Measurements from ENCODE around the gene ZNF536. TPM values are rescaled to one million over a fixed set of nuclear protein-coding genes. Genes with fewer than 3 reads are reported as not detected.
"Not testable (repeated sequence)": the region's sequence is repeated elsewhere in the genome, so short reads cannot be mapped to it uniquely, and the experiment has no call there.

ZNF536 gene
- total RNA-seq, 4 donors from 2014 or later: 4.3 to 7.6 (median 5.5) TPM

DNA sequence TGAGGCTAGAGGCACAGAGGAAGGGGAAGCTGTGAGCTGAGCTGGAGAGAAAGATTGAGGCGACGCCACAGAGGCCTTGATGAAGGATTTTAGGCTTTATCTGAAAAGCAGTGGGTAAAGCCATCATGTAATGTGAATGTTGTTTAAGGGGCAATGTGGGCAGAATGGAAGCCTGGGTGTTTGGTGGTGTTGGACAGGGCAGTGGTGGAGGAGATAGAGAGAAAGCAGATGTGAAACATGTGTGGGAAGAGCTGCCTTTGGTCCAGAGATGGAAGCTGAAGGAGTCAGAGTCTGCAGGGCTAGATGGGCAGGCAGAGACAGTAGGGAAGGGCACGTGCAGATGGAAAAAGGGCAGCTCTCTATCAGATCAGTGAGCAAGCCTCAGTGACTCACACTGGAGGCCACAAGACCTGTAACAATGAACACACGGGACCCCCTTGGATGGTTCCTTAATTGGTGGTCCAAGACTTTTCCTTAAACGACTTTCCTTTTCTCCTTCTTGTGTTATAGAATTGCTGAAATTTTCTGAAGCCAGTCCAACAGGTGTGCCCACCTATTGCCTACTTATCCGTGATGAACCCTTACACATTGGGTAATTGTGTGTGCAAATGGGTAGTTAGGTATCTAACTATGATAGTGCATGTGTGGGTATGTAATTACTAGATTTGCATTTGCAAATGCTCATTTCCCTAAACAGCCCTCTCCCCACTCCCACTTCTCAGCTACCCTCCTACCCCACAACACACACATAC, 21.7 kb downstream of the ZNF536 start:
- Histone ChIP-seq H3K27me3 (peaks cover 12% of the 10 kb centered on the region), H3K4me1 (no peaks in the 10 kb centered on the region), H3K4me3 (no peak overlapping the region), H3K9me3 (no peaks in the 10 kb centered on the region), H3K36me3 (no peaks in the 10 kb centered on the region), H3K27ac (no peak overlapping the region)
- WGBS, 2 donors (ENCODE audit: low coverage in 1 of 2): 66 to 77% methylated on average over 4 to 6 of the region's 6 CpGs
- no peak for TF ChIP-seq EP300 (IDR thresholded peaks at IDR 0.05)
- ATAC-seq: no peak

DNA sequence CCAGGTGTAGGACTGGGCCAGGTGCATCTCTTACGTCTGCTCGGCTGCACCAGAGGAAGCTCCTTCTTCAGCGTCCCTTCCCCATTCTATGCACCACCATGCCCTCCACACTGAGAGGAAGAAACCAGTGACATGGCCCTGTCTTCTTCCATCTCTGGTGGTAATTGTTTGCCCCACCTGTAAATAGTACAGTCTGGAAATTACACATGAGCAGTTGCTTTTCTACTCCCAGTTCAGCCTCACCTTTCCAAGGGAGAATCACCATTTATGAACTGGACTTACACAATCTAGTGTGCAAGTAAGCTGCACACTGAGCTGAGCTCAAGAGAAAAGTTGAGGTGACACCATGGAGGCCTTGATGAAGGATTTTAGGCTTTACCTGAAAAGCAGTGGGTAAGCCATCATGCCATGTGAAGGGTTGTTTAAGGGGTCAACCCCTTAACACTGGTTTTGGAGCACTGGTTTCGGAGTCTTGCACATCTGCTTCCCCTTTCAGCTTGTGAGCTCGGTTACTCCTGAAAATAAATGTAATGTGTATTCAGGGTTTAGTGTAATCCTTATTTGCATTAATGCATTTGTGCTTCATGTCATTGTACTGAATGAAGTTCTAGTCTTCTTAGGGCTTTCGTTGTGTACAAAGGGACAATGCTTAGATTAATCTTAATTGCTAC, 22.4 kb downstream of the ZNF536 start:
- TF ChIP-seq POLR2AphosphoS5 (IDR thresholded peaks at IDR 0.05) (no peak), POLR2A (IDR thresholded peaks at IDR 0.05) (no peak), EP300 (IDR thresholded peaks at IDR 0.05) (no peak)
- TF ChIP-seq, protein P1, sequence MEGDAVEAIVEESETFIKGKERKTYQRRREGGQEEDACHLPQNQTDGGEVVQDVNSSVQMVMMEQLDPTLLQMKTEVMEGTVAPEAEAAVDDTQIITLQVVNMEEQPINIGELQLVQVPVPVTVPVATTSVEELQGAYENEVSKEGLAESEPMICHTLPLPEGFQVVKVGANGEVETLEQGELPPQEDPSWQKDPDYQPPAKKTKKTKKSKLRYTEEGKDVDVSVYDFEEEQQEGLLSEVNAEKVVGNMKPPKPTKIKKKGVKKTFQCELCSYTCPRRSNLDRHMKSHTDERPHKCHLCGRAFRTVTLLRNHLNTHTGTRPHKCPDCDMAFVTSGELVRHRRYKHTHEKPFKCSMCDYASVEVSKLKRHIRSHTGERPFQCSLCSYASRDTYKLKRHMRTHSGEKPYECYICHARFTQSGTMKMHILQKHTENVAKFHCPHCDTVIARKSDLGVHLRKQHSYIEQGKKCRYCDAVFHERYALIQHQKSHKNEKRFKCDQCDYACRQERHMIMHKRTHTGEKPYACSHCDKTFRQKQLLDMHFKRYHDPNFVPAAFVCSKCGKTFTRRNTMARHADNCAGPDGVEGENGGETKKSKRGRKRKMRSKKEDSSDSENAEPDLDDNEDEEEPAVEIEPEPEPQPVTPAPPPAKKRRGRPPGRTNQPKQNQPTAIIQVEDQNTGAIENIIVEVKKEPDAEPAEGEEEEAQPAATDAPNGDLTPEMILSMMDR (IDR thresholded peaks at IDR 0.05): no peak
- Histone ChIP-seq H3K36me3 (no peaks in the 10 kb centered on the region), H3K27me3 (peaks cover 7% of the 10 kb centered on the region), H3K27ac (no peak overlapping the region), H3K4me3 (no peak overlapping the region), H3K4me1 (no peaks in the 10 kb centered on the region), H3K9me3 (no peaks in the 10 kb centered on the region)
- ATAC-seq: no peak
- WGBS, 2 donors (ENCODE audit: low coverage in 1 of 2): 83 to 87% methylated on average over 6 of the region's 6 CpGs

- no peak for ATAC-seq
- WGBS, 2 donors (ENCODE audit: low coverage in 1 of 2): 79 to 82% methylated on average over 2 of the region's 2 CpGs
These were observed 23.1 kb downstream of the ZNF536 start for GRCh38 chr19:30395283-30395682.

DNA sequence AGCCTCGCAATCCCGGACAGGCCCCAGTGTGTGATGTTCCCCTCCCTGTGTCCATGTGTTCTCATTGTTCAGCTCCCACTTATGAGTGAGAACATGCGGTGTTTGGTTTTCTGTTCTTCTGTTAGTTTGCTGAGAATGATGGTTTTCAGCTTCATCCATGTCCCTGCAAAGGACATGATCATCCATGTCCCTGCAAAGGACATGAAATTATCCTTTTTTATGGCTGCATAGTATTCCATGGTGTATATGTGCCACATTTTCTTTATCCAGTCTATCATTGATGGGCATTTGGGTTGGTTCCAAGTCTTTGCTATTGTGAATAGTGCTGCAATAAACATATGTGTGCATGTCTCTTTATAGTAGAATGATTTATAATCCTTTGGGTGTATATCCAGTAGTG, 26.4 kb downstream of the ZNF536 start:
- H3K9me3 ChIP-seq, H3K4me1 ChIP-seq, H3K36me3 ChIP-seq, H3K4me3 ChIP-seq, H3K27ac ChIP-seq, H3K27me3 ChIP-seq, ATAC-seq: not testable (repeated sequence)
- WGBS, 2 donors (ENCODE audit: low coverage in 1 of 2): 100% methylated on average over 3 of the region's 3 CpGs; no CpG with 5 or more reads in 1 of the 2 donors

More at GRCh38 chr19:30395283-30395682, 23.1 kb downstream of the ZNF536 start:
- no peaks in the 10 kb centered on the region for H3K36me3 ChIP-seq
- no peak overlapping the region for H3K27ac ChIP-seq
- H3K4me1 ChIP-seq: no peaks in the 10 kb centered on the region
- TF ChIP-seq POLR2A (IDR thresholded peaks at IDR 0.05) (no peak), EP300 (IDR thresholded peaks at IDR 0.05) (no peak)
- TF ChIP-seq, protein P1 (IDR thresholded peaks at IDR 0.05): no peak
- H3K27me3 ChIP-seq: peaks cover under 1% of the 10 kb centered on the region
- no peak overlapping the region for H3K4me3 ChIP-seq
- no peaks in the 10 kb centered on the region for H3K9me3 ChIP-seq

DNA sequence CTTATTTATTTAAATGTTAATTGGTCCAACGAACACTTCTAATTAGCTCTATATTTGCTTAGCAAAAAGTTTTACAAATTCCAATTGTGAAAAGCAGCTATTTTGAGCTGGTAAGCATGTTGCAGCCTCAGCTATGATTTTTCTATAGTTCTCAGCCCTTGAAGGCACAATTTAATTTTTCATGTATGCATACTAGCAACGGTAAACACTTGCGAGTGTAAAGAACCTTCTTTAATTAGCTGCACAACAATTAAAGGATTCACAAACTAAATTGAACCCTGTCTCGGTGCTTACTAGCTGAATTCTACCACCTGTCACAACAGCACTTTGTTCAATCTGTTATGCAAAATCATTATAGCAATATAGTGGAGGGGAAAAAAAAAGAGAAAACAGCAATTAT, 29.8 kb downstream of the ZNF536 start:
- TF ChIP-seq POLR2A (IDR thresholded peaks at IDR 0.05): no peak
- TF ChIP-seq, protein P1 (IDR thresholded peaks at IDR 0.05): no peak
- no peak for TF ChIP-seq EP300 (IDR thresholded peaks at IDR 0.05)
- no peak for TF ChIP-seq POLR2AphosphoS5 (IDR thresholded peaks at IDR 0.05)
- Histone ChIP-seq H3K9me3 (no peaks in the 10 kb centered on the region), H3K27ac (no peak overlapping the region), H3K27me3 (peaks cover 3% of the 10 kb centered on the region), H3K36me3 (no peaks in the 10 kb centered on the region), H3K4me3 (no peak overlapping the region), H3K4me1 (no peaks in the 10 kb centered on the region)
- WGBS, 2 donors (ENCODE audit: low coverage in 1 of 2): 69 to 83% methylated on average over 4 of the region's 4 CpGs
- ATAC-seq: no peak
